K562 (cell line): ENCODE measurements around the gene PALM3. TPM values are rescaled to one million over a fixed set of nuclear protein-coding genes. Genes with fewer than 3 reads are reported as not detected.

Experiments used
- BHLHE40 ChIP-seq: IDR thresholded peaks from 2 replicates; pipeline ENCODE4 v1.6.1; 2011; ENCODE audit warnings: low read length, improper control_type of control experiment
- KDM5B ChIP-seq: fragments of 200-600 bp; sonication (generic); IDR thresholded peaks from 2 replicates; pipeline ENCODE4 v1.6.1; 2012; ENCODE audit warnings: low read depth, mild to moderate bottlenecking, moderate library complexity, low read length, control low read depth, inconsistent platforms; ENCODE audit not compliant: insufficient replicate concordance
- NRF1 ChIP-seq, 2 experiments: fragments of 450-650 bp; IDR thresholded peaks in 1 of 2; conservative IDR thresholded peaks in 1 of 2; 2 replicates each; pipeline ENCODE4 v1.6.1; 2014; ENCODE audit warnings: mild to moderate bottlenecking in 2 of 2
- PHF8 ChIP-seq: fragments of 200-600 bp; sonication (generic); IDR thresholded peaks from 2 replicates; pipeline ENCODE4 v1.6.1; 2012; ENCODE audit warnings: mixed run types, mild to moderate bottlenecking, inconsistent platforms, low read length, moderate library complexity, borderline replicate concordance
- POLR2AphosphoS2 ChIP-seq: IDR thresholded peaks from 2 replicates; pipeline ENCODE4 v1.6.1; 2012; ENCODE audit warnings: low read length, improper control_type of control experiment
- POLR2AphosphoS5 ChIP-seq: IDR thresholded peaks from 2 replicates; pipeline ENCODE4 v1.6.1; 2011; ENCODE audit warnings: mild to moderate bottlenecking, low read depth, low read length, moderate library complexity; ENCODE audit not compliant: control insufficient read depth, insufficient read depth
- RBFOX2 ChIP-seq: fragments of 200-400 bp; formaldehyde crosslinking; IDR thresholded peaks from 2 replicates; pipeline ENCODE4 v1.6.1; 2017; ENCODE audit warnings: low read depth, mild to moderate bottlenecking, low read length, moderate library complexity
- SIN3B ChIP-seq: fragments of 450-650 bp; IDR thresholded peaks from 2 replicates; pipeline ENCODE4 v1.6.1; 2017; ENCODE audit warnings: low read depth, mild to moderate bottlenecking, moderate library complexity
- SMAD4 ChIP-seq: fragments of 250-450 bp; sonication (Bioruptor Pico); conservative IDR thresholded peaks from 2 replicates; pipeline ENCODE4 v1.8.0; 2021; ENCODE audit warnings: inconsistent platforms, mild to moderate bottlenecking, moderate library complexity
- TAF1 ChIP-seq: IDR thresholded peaks from 2 replicates; pipeline ENCODE4 v1.6.1; 2011; ENCODE audit warnings: mild to moderate bottlenecking, low read length, moderate library complexity; ENCODE audit not compliant: insufficient read depth, control insufficient read depth, severe bottlenecking; ENCODE audit errors: extremely low read depth
- ZBTB11 ChIP-seq, 3 experiments: fragments of 200-800 bp in 1 of 3; fragments of 250-450 bp in 1 of 3; fragments of 450-650 bp in 1 of 3; sonication (Bioruptor Pico) in 1 of 3; sonication (Bioruptor generic) in 1 of 3; formaldehyde crosslinking in 1 of 3; IDR thresholded peaks; 2 replicates each; pipeline versions ENCODE4 v1.6.1 to v1.8.0; 2016 to 2022; ENCODE audit warnings: mild to moderate bottlenecking in 2 of 3, missing genetic modification characterization in 2 of 3, missing compliant biosample characterization in 1 of 3, moderate library complexity in 1 of 3
- ZBTB7A ChIP-seq: IDR thresholded peaks from 2 replicates; pipeline ENCODE4 v1.6.1; 2011; ENCODE audit warnings: low read depth, mild to moderate bottlenecking, low read length, moderate library complexity, borderline replicate concordance; ENCODE audit not compliant: control insufficient read depth
- ZNF699 ChIP-seq: fragments of 250-450 bp; sonication (Bioruptor Pico); IDR thresholded peaks from 2 replicates; pipeline ENCODE4 v1.8.0; 2021; ENCODE audit warnings: mild to moderate bottlenecking, moderate library complexity; ENCODE audit not compliant: insufficient replicate concordance
- ZZZ3 ChIP-seq: fragments of 450-650 bp; IDR thresholded peaks from 2 replicates; pipeline ENCODE4 v1.6.1; 2016; ENCODE audit warnings: antibody characterized with exemption, mild to moderate bottlenecking, moderate library complexity
- polyA plus RNA-seq, 8 experiments: library from polyadenylated mRNA; depleted of rRNA in 4 of 8; stranded (reverse) in 5 of 8; unstranded in 3 of 8; fragments of >200 nt; fragmentation: Nextera tagmentation in 2 of 8; fragmentation: Illumina TruSeq in 1 of 8; extraction: Ambion mirVana in 2 of 8; extraction: Trizol in 1 of 8; gene quantifications; 2 replicates each; pipeline versions ENCODE4 v1.2.1 to v1.2.3, GENCODE V29; 2011 to 2014; ENCODE audit warnings: inconsistent platforms in 1 of 8, missing spikeins in 1 of 8
- total RNA-seq, 7 experiments: library from RNA; depleted of rRNA in 6 of 7; stranded (reverse); fragments of >200 nt in 6 of 7; fragmentation: Illumina TruSeq in 2 of 7; extraction: Trizol in 2 of 7; gene quantifications; 2 replicates each; pipeline versions ENCODE4 v1.2.1 to v1.2.3, GENCODE V29; 2011 to 2021; ENCODE audit warnings: low replicate concordance in 1 of 7
- TF ChIP-seq, protein P1 (sequence below), 3 experiments: IDR thresholded peaks in 2 of 3; conservative IDR thresholded peaks in 1 of 3; 2 replicates each; pipeline ENCODE4 v1.5.1; 2011 to 2012; ENCODE audit warnings: low read length in 3 of 3, mild to moderate bottlenecking in 3 of 3, control low read depth in 2 of 3, improper control_type of control experiment in 1 of 3, inconsistent platforms in 1 of 3, low read depth in 1 of 3, mixed read lengths in 1 of 3, moderate library complexity in 1 of 3; ENCODE audit not compliant: insufficient read depth in 2 of 3

PALM3 gene
- total and polyA plus RNA-seq, 9 of the 15 experiments (the other 6 are each of a cell fraction or from before 2014, with no cell fraction given), result 0.07 to 9.3 (median 3.3) TPM

DNA sequence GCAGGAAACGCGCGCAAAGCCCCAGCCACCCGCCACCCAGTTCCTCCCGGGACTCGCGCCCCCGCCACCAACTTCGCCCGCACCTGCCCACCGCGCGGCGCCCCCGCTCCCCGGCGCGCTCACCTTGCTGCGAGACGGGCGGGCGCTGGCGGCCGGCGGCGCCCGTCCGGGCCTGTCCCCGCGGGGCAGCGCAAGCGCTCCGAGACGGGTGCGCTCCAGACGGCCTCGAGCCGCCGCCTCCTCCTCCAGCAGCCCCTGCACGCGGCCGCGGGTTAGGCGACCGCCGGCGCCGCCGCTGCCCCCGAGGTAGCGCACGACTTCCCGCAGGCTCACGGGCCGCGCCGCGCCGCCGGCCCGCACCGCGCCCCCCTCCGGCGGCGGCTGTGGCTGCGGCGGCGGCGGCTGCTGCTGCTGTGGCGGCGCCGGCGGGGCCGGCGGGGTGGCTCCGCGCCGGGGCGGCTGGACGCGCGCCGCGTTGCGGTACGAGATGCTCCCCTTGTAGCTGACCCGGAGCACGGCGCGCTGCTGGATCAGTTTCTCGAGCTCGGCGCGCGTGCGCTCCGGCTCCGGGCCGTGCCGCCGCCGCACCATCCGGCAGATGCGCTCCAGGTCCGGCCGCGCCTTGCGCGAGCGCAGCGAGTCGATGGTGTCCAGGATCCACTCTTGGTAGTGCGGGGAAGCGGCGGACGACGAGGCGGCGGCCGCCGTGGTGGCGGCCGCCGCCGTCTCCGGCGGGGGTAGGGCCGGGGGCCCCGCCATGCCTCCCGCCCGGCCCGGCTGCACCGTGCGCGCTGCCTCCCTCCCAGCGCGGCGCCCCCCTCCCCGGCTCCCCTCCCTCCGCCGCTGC lies 28.0 kb upstream of the PALM3 start (continued):
- TF ChIP-seq BHLHE40 (peak; percentile 34; the same call in 1 of the 2 replicates), RBFOX2 (peak; percentile 63), ZZZ3 (no peak), SIN3B (0 out of 2 replicates have a peak, but pooled peaks have one; percentile 28), POLR2AphosphoS5 (no peak), ZBTB7A (peak; percentile 44; the same call in 1 of the 2 replicates), PHF8 (peak; percentile 45; the same call in 1 of the 2 replicates), ZBTB11 (CRISPR knock-in tag; IDR thresholded peaks at IDR 0.05) (no peak), ZNF699 (CRISPR knock-in tag) (no peak), SMAD4 (CRISPR knock-in tag) (peak; percentile 89), TAF1 (peak; percentile 10), POLR2AphosphoS2 (no peak), KDM5B (peak; percentile 13), NRF1 (conservative IDR thresholded peaks at IDR 0.05 in 1 of 2, IDR thresholded peaks at IDR 0.05 in 1 of 2) (peak; percentile 70 to 72; a peak in 3 of 4 replicates)
- TF ChIP-seq, protein P1, sequence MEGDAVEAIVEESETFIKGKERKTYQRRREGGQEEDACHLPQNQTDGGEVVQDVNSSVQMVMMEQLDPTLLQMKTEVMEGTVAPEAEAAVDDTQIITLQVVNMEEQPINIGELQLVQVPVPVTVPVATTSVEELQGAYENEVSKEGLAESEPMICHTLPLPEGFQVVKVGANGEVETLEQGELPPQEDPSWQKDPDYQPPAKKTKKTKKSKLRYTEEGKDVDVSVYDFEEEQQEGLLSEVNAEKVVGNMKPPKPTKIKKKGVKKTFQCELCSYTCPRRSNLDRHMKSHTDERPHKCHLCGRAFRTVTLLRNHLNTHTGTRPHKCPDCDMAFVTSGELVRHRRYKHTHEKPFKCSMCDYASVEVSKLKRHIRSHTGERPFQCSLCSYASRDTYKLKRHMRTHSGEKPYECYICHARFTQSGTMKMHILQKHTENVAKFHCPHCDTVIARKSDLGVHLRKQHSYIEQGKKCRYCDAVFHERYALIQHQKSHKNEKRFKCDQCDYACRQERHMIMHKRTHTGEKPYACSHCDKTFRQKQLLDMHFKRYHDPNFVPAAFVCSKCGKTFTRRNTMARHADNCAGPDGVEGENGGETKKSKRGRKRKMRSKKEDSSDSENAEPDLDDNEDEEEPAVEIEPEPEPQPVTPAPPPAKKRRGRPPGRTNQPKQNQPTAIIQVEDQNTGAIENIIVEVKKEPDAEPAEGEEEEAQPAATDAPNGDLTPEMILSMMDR (IDR thresholded peaks at IDR 0.05 in 2 of 3, conservative IDR thresholded peaks at IDR 0.05 in 1 of 3; ENCODE audit: insufficient read depth in 2 of 3, low read depth in 1 of 3, low read length in 3 of 3), result peak in 2 of 3 experiments; percentile 19 to 31; a peak in 2 of 6 replicates
